ENCODE measurements around the gene NDEL1.

DNA sequence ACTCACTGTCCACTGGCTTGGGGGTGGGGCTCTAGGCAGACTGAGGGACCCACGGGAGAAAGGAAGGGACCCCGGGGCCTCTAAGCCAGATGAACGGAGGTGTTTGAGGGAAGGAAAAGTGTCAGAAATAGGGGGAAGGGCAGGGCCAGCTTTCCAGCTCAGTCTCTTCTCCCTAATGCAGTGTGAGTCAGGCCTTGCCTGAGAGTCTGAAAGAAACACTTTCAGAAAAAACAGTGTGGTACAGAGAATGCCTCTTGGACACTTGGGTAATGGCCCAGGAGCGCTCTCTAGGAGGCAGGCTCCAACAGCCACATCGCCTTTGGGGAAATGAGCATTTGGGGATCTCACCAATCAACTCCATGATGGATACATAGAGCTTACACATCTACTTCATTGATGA, 46.9 kb downstream of the NDEL1 start:
- TF ChIP-seq, protein P1, sequence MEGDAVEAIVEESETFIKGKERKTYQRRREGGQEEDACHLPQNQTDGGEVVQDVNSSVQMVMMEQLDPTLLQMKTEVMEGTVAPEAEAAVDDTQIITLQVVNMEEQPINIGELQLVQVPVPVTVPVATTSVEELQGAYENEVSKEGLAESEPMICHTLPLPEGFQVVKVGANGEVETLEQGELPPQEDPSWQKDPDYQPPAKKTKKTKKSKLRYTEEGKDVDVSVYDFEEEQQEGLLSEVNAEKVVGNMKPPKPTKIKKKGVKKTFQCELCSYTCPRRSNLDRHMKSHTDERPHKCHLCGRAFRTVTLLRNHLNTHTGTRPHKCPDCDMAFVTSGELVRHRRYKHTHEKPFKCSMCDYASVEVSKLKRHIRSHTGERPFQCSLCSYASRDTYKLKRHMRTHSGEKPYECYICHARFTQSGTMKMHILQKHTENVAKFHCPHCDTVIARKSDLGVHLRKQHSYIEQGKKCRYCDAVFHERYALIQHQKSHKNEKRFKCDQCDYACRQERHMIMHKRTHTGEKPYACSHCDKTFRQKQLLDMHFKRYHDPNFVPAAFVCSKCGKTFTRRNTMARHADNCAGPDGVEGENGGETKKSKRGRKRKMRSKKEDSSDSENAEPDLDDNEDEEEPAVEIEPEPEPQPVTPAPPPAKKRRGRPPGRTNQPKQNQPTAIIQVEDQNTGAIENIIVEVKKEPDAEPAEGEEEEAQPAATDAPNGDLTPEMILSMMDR (conservative IDR thresholded peaks at IDR 0.05), result no peak
- TF ChIP-seq EZH2 (IDR thresholded peaks at IDR 0.05; ENCODE audit: low read depth), result no peak
